Activated naive CD4-positive, alpha-beta T cell treated with anti-CD3 and anti-CD28 coated beads for 36 hours (primary cell): ENCODE data around the gene RUNX3. TPM values are rescaled to one million over a fixed set of nuclear protein-coding genes. Genes with fewer than 3 reads are reported as not detected.
A peak's percentile ranks its signal among the peaks of the same experiment; 100 is the strongest.

Source experiments
- CTCF ChIA-PET: fragments of 350-600 bp; sonication (Branson Sonifier 250); formaldehyde crosslinking; loops from one replicate; lab custom pipeline; 2021; ENCODE audit warnings: antibody characterized with exemption; lab: Charles Lee
- DNase-seq: peaks from one replicate; pipeline ENCODE4 v3.0.0-alpha.2; 2020
- H3K27ac Mint-ChIP-seq: one replicate; pipeline ENCODE4 v1.8.0; 2021; ENCODE audit warnings: mild to moderate bottlenecking, mixed read lengths
- H3K27me3 Mint-ChIP-seq: one replicate; pipeline ENCODE4 v1.8.0; 2021; ENCODE audit warnings: low read depth, mixed read lengths
- H3K36me3 Mint-ChIP-seq: one replicate; pipeline ENCODE4 v1.8.0; 2021; ENCODE audit warnings: low read depth, mixed read lengths
- H3K4me1 Mint-ChIP-seq: one replicate; pipeline ENCODE4 v1.8.0; 2021; ENCODE audit warnings: low read depth, mixed read lengths
- H3K4me3 Mint-ChIP-seq: one replicate; pipeline ENCODE4 v1.8.0; 2021; ENCODE audit warnings: mild to moderate bottlenecking, moderate library complexity, mixed read lengths
- H3K9me3 Mint-ChIP-seq: one replicate; pipeline ENCODE4 v1.8.0; 2021; ENCODE audit warnings: mixed read lengths
- intact Hi-C: fragments of 100-400 bp; cut with micrococcal nuclease; formaldehyde crosslinking; loops from one replicate; pipeline ENCODE4 v1.15.1; 2023
- total RNA-seq, 2 experiments: library from RNA; stranded (reverse); gene quantifications; one replicate each; pipeline ENCODE4 v1.2.3, GENCODE V29; 2021

Gene RUNX3
- total RNA-seq, 2 experiments from 2014 or later = 72.3 to 83.8 TPM

DNA sequence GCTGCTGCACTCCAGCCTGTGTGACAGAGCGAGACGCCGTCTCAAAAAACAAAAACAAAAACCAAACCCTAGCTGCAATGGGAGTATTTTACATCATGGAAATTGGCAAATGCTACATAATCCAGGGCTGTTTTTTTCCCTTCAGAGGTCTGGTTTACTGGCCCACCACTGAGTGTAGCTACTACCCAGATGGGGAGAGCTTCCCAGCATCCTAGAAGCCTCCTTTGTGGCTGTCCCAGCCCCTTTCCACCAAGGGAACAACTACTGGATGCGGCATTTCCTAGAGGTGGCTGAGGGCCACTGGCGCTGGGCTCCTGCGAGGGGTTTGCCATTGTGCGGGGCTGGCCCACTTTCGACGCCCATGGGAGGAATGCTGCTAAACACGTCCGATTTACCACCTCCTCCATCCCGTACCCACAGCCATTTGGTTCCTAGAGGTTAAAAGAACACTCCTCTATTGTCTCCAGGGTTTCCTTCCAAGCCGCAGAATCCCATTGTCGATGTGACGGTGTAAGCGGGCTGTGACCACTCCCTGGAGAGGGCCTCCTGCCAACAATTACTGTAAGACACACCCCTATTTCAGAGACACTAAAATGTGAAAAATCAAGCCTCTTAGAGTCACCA is 55.4 kb downstream of the RUNX3 start:
- no peak overlapping the region for H3K4me3 Mint-ChIP-seq
- H3K27ac Mint-ChIP-seq = no peak overlapping the region
- H3K9me3 Mint-ChIP-seq = no peaks in the 10 kb centered on the region
- intact Hi-C loops = no loop called here
- CTCF ChIA-PET = interaction anchor here (0.6 to 0.7 kb wide), 2 partner anchors 198 to 226 kb away, joined by 3 to 4 read pairs; no protein-coding TSS in a partner anchor
- DNase-seq = no peak
- H3K4me1 Mint-ChIP-seq = peaks cover 8% of the 10 kb centered on the region
- H3K27me3 Mint-ChIP-seq = no peaks in the 10 kb centered on the region
- H3K36me3 Mint-ChIP-seq = no peaks in the 10 kb centered on the region

DNA sequence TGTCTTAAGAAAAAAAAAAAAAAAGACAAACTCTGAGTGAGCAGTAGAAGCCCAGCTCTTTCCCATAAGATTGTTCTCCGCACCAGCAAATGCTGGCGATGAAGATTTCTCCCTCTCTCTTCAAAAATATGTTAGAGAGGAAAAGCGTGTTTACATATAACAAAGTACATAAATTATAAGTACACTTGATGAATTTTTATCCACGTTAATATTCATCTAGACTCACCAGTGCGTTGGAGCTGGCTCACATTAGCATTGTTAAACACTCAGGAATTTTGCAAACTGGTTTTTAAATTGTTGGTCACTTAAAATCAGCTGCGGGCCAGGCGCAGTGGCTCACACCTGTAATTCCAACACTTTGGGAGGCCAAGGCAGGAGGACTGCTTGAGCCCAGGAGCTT is 56.0 kb downstream of the RUNX3 start:
- intact Hi-C loops = no loop called here
- H3K9me3 Mint-ChIP-seq = no peaks in the 10 kb centered on the region
- H3K27ac Mint-ChIP-seq = no peak overlapping the region

DNA sequence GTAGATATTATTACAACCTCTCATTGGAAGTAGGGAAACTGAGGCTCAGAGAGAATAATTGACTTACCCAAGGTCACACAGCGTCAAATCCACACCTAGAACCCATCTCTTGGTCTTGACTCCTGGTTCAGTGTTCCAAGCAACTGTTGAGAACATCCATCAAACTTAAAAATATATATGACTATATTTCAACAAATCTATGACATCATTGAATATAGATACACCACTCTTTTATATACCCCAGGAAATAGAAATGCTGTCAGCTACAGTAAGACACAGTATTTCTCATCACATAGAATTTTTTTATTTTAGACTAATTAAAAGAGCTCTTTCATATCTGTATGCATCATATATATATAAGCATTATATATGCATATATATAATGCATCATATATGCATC is 56.9 kb downstream of the RUNX3 start:
- CTCF ChIA-PET = interaction anchor here (1.0 kb wide), 1 partner anchor 115 kb away, joined by 3 read pairs; no protein-coding TSS in a partner anchor
- no peak overlapping the region for H3K4me3 Mint-ChIP-seq
- no peaks in the 10 kb centered on the region for H3K9me3 Mint-ChIP-seq
- intact Hi-C loops = no loop called here
- no peaks in the 10 kb centered on the region for H3K27me3 Mint-ChIP-seq
- peaks cover 8% of the 10 kb centered on the region for H3K4me1 Mint-ChIP-seq
- no peak for DNase-seq
- no peak overlapping the region for H3K27ac Mint-ChIP-seq
- no peaks in the 10 kb centered on the region for H3K36me3 Mint-ChIP-seq

More for the DNA sequence above, 56.0 kb downstream of the RUNX3 start:
- no peak overlapping the region for H3K4me3 Mint-ChIP-seq
- no peaks in the 10 kb centered on the region for H3K36me3 Mint-ChIP-seq
- no peaks in the 10 kb centered on the region for H3K27me3 Mint-ChIP-seq
- peaks cover 8% of the 10 kb centered on the region for H3K4me1 Mint-ChIP-seq
- DNase-seq = no peak
- CTCF ChIA-PET = interaction anchor here (0.7 kb wide), 1 partner anchor 227 kb away, joined by 4 read pairs; no protein-coding TSS in a partner anchor

DNA sequence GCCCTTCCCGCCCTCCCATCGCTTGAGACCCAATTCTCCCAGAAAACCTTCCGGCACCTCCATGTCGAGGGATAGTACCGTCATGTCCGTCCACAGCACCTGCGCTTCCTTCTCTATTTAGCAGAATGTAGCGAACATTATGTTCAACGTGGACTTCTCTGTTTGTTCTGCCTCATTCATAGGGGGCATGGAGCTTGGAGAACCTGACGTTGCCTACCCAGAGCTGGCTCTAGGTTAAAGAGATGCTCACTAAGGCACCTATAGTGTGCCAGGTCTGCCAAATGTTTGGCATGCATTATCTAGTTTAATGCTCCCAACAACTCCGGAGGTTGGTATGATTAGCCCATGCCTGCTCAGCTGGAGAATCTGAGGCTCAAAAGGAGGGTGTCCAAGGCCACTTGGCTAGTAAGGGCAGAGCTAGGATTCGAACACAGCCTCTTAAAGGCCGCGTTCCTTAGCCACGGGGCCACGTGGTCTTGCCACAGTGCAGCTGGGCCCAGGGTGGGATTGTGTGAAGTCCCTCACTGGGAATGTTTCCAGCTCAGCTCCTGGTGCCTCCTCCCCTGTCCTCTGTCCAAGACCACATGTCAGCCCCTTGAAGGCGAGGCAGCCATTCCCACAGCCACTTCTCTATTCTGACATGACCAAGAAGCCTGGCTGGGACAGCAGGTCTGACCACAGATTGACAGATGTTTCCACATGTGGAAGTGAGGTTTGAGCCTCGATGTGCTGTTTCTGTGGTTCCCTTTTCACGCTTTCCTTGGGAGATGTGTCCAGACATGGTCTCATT is 57.8 kb downstream of the RUNX3 start:
- intact Hi-C loops = no loop called here
- Mint-ChIP-seq H3K9me3 (no peaks in the 10 kb centered on the region), H3K4me1 (peaks cover 8% of the 10 kb centered on the region), H3K36me3 (no peaks in the 10 kb centered on the region), H3K27me3 (no peaks in the 10 kb centered on the region), H3K4me3 (no peak overlapping the region), H3K27ac (no peak overlapping the region)
- CTCF ChIA-PET = interaction anchor here (1.2 kb wide), 1 partner anchor 185 kb away, joined by 3 read pairs; no protein-coding TSS in a partner anchor
- DNase-seq = no peak

DNA sequence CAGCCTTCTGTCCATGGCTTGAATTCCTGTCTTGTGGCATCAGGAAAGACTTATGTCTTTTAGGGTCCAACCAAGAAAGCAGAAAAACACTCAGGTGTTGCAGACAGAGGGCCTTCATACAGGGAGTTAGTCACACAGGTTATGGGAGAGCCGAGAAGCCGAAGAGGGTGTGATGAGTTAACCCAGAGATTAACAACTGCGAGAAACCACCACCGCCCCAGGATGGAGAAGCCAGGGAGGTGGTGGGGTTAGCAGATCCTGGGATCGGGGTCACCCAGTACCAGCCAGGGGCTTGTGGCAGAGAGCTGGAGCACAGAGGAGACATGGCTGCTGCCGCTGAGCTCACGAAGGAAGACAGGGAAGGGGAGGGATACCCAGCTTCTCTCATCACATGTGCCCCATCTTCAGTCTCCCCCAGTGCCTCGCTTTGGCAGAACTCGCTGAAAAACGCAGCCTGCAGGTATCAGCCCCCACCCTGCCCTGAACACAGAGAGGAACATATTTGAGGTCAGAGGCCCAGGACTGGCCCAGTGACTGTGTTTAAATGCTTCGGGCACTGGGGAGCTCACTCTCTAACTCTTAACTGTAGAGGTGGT is 58.7 kb downstream of the RUNX3 start:
- DNase-seq = no peak

DNA sequence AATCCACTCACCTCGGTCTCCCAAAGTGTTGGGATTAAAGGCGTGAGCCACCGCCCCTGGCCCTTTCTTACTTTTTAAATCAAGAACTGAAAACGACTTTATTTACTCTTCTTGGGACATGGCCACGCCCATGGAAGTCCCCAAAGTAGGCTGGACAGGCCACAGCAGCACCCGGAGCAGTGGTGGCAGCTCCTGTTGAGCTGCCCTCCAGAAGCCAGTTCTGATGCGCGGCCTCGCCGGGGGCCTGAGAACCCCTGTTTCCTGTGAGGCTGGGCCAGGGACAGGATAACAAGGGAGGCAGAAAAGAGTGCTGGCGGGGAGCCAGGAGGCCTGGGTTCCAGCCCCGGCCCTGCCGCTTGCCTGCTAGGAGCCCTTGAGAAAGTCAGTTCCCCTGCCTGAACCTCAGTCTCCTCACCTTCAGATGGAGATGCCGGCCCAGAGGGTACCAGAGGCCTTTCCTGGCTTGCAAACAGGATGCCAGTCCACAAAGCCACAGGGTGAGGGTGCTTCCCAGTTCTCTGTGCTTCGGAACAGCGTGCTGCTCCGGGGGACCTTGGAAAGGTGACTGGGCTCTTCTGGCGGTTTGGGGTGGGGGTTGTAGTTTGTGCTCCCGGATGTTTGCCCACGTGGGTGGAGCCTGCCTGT is 59.4 kb downstream of the RUNX3 start:
- Mint-ChIP-seq H3K27me3 (no peaks in the 10 kb centered on the region), H3K9me3 (no peaks in the 10 kb centered on the region), H3K4me1 (peaks cover 8% of the 10 kb centered on the region), H3K4me3 (no peak overlapping the region), H3K27ac (no peak overlapping the region), H3K36me3 (no peaks in the 10 kb centered on the region)
- intact Hi-C loops = no loop called here
- peak; percentile 34 for DNase-seq
- CTCF ChIA-PET = interaction anchor here (1.2 kb wide), 1 partner anchor 278 kb away, joined by 3 read pairs; no protein-coding TSS in a partner anchor

More for the DNA sequence above, 58.7 kb downstream of the RUNX3 start:
- no peaks in the 10 kb centered on the region for H3K9me3 Mint-ChIP-seq
- H3K4me3 Mint-ChIP-seq = no peak overlapping the region
- CTCF ChIA-PET = interaction anchor here (1.2 kb wide), 2 partner anchors 184 to 277 kb away, joined by 3 read pairs; no protein-coding TSS in a partner anchor
- no peak overlapping the region for H3K27ac Mint-ChIP-seq
- no peaks in the 10 kb centered on the region for H3K36me3 Mint-ChIP-seq
- H3K27me3 Mint-ChIP-seq = no peaks in the 10 kb centered on the region
- peaks cover 8% of the 10 kb centered on the region for H3K4me1 Mint-ChIP-seq
- intact Hi-C loops = no loop called here

DNA sequence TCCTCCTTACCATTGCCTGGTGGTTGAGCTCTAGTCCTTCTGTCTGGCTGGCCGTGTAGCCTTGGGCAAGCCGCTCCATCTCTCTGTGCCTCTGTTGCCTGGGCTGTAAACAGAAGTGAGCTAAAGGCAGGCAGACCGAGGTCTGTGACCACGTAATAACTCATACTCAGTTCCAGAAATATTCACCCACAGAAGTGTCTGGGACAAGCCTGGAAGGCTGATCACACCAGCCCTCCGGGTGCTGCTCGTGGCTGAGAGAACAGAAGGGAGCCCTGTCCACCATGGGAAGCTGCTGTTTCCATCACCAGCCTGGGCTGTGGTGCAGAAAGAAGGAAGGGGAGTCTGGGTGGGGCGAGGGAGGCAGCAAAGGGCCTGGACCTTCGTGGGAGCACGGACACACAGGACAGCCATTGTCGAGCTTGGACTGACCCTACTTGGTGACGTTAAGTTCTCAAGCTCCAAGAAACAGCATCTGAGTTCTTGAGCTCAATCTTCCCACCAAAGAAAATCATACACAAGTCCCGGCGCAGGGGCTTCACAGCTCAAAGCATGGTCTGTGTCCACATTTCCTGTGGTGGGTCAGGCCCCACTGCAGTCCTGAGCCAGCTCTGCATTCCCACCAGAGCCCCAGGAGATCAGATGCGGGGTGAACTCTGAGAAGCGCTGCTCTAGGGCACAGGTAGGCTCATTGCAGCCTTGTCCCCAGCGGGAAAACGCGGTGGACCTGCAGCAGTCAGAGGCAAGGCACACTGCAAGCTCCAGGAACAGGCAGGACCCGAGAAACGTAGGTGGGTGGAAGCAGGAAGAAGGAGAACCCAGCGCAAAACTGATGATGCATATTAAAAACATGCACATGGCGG is 61.8 kb downstream of the RUNX3 start:
- H3K27ac Mint-ChIP-seq = no peak overlapping the region
- DNase-seq = no peak
- H3K27me3 Mint-ChIP-seq = no peaks in the 10 kb centered on the region
- H3K4me1 Mint-ChIP-seq = peaks cover 8% of the 10 kb centered on the region
- H3K4me3 Mint-ChIP-seq = no peak overlapping the region
- intact Hi-C loops = no loop called here
- no peaks in the 10 kb centered on the region for H3K36me3 Mint-ChIP-seq
- no peaks in the 10 kb centered on the region for H3K9me3 Mint-ChIP-seq
- CTCF ChIA-PET = interaction anchor here (0.6 to 0.8 kb wide), 2 partner anchors 62 to 1305 kb away, joined by 3 read pairs; partner anchors contain the start of gene RUNX3

DNA sequence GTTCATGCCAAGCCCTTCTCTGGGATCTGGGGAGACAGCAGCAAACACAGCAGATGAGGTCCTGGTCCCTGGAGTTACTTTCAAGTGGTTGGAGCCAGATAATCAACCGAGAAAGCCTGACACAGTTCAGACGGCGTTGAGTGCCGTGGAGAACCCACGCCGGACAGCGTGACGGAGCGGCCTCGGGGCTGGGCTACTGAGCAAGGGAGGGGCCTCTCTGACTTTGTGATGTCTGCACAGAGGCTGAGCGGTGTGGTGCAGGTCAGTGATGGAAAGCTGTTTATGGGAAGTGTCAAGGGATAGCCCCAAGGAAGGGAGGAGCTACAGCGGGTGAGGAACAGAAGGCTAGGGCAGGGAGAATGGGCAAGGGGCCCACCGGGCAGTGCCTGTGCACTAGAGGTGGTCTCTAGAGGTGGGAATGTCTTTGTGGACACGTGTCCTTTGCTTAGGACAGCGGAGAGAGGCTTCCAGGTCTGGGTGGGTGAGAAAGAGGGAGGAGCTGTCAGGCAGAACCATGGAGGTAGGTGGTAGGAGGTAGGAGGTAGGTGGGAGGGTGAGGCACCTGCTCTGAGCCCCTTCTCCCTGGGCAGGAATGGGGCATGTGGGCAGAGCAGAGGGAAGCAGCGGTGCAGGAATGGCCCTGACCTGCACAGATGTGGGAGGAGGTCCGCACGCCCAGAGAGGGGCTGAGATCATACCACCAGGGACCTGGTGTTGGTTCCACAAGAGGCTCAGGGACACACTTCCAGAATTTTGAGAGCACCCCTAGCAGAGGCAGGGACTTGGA is 62.8 kb downstream of the RUNX3 start:
- CTCF ChIA-PET = interaction anchor here (0.6 kb wide), 1 partner anchor 1304 kb away, joined by 3 read pairs; no protein-coding TSS in a partner anchor
- no peaks in the 10 kb centered on the region for H3K27me3 Mint-ChIP-seq
- DNase-seq = no peak
- H3K4me1 Mint-ChIP-seq = peaks cover 8% of the 10 kb centered on the region
- no peaks in the 10 kb centered on the region for H3K9me3 Mint-ChIP-seq
- H3K27ac Mint-ChIP-seq = no peak overlapping the region
- intact Hi-C loops = no loop called here
- H3K4me3 Mint-ChIP-seq = no peak overlapping the region
- no peaks in the 10 kb centered on the region for H3K36me3 Mint-ChIP-seq

DNA sequence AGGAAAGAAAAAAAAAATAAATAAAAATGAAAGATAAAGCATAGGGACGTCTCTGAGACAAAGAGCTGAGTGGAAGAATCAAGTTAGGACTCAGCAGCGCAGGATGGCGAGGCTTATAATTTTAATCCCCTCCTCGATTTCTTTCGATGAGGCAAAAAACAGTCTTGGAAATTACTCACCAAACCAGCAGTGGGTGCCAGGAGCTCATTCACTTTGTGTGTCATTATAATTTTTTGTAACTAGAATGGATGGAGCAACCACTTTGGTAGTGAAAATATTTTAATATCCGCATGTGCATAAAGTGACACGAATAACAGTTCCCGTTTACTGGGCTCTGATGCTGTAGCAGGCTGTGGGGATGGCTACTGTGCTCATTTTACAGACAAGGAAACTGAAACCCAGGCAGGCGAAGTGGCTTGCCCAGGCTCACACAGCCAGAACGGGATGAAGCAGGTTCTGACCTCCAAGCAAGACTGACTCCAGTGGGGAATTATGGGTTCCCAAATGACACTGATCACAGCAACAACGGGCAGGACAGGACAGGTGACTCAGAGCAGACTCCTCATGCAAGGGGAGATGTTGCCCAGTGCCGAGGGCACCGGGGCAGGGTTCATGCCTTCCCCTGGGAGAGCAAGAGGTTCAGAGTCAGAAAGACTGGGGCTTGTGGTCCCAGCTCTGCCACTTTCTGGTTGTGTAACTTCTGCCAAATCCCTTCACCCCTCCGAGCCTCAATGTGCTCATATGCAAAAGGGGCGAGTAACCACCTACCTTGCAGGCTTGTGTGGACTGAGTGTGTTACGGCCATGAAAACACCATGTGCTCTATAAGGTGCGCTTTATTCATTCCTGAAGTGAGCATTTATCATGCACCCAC is 63.6 kb downstream of the RUNX3 start:
- no peaks in the 10 kb centered on the region for H3K9me3 Mint-ChIP-seq
- DNase-seq = no peak
- intact Hi-C loops = no loop called here
- H3K27me3 Mint-ChIP-seq = no peaks in the 10 kb centered on the region
- H3K27ac Mint-ChIP-seq = no peak overlapping the region
- CTCF ChIA-PET = interaction anchor here (0.6 to 1.1 kb wide), 2 partner anchors 178 to 292 kb away, joined by 3 to 4 read pairs; no protein-coding TSS in a partner anchor
- no peaks in the 10 kb centered on the region for H3K36me3 Mint-ChIP-seq
- H3K4me1 Mint-ChIP-seq = peaks cover 8% of the 10 kb centered on the region
- H3K4me3 Mint-ChIP-seq = no peak overlapping the region

DNA sequence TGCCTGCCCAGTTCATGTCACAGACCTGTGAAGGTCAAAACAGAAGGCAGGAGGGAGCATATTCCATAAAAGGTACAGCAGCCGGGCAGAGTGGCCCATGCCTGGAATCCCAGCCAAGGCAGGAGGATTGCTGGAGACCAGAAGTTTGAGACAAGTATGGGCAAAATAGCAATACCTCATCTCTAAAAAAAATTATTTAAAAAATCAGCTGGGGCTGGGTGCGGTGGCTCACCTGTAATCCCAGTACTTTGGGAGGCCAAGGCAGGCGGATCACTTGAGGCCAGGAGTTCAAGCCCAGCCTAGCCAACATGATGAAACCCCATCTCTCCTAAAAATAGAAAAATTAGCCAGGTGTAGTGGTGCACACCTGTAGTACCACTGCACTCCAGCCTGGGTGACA is 64.5 kb downstream of the RUNX3 start:
- intact Hi-C loops = no loop called here
- DNase-seq = no peak
- no peaks in the 10 kb centered on the region for H3K27me3 Mint-ChIP-seq
- no peak overlapping the region for H3K4me3 Mint-ChIP-seq
- H3K4me1 Mint-ChIP-seq = peaks cover 4% of the 10 kb centered on the region
- H3K36me3 Mint-ChIP-seq = no peaks in the 10 kb centered on the region
- H3K9me3 Mint-ChIP-seq = no peaks in the 10 kb centered on the region
- CTCF ChIA-PET = interaction anchor here (1.1 kb wide), 1 partner anchor 177 kb away, joined by 4 read pairs; no protein-coding TSS in a partner anchor
- H3K27ac Mint-ChIP-seq = no peak overlapping the region
